GM18526 (cell line): ENCODE measurements around the gene DLG4.

Experiments used
- POLR2A ChIP-seq: IDR thresholded peaks from 3 replicates; pipeline ENCODE4 v1.6.1; 2011; ENCODE audit not compliant: insufficient read length; ENCODE audit errors: extremely low read depth

The DLG4 gene

DNA sequence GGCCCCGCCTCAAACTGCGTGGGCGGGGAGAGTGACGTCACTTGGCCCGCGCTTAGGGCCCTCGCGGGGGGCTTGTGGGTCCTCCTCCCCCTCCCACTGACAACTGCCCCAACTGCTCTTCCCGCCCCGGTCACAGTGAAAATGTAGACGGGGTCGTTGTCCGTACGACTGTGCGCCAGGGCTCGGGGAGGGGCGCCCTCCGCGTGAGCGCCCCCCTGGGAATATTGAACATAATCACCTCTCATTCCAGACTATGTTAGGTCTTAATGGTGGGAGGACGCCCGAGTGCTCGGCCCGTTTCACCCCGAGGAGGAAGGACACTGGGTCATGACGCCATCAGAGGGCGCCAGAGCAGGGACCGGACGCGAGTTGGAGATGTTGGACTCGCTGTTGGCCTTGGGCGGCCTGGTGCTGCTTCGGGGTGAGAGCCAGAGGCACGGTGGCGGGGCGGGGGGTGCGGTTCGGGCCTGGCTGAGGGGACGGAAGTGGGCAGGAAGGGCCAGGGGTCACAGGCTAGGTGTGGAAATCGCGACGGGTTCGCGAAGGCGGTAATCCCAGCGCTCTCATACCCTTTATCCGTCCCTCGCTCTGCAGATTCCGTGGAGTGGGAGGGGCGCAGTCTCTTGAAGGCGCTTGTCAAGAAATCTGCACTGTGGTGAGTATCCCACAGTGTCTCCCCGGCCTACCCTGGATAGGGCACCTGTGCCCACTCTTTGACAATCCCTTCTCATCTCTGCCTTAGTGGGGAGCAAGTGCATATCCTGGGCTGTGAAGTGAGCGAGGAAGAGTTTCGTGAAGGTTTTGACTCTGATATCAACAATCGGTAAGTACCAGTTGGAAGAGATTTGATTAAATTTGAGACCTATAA, 32.8 kb upstream of the DLG4 start, which contains the start of gene ELP5:
TSS of gene ELP5 (plus strand) at position 40 of the 868 bp plus-strand sequence. CDS start at position 376, 336 bp downstream.
- TF ChIP-seq POLR2A = peak; percentile 87

DNA sequence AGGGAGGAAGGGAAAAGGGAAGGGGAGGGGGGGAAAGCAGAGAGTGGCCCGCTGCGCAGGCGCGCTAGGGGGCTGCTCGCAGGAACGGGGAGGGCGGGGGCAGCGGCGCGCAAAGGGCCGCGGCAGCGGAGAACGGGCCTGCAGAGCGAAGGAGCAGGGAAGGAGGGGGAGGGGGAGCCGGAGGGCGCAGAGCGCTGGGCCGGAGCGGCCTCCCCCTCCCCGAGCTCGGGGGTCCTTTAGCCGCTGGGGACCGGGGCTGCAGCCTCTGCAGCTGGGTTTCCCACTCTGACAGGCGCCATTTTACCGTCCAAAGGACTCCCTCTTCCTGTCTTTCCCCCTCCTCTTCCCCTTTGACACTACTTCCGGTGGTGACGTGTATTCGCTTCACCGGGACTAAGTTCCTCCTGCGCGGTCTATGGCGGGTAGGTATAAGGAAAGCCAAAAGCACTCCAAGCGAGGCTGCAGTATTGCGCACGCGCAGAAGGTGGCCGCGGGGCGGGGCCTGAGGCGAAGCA, 32.1 kb upstream of the DLG4 start, which contains the start of gene CTDNEP1:
TSS of gene CTDNEP1 (minus strand) at position 74 of the 515 bp plus-strand sequence. CDS start 438 bp downstream, outside the sequence.
- peak; percentile 48 for TF ChIP-seq POLR2A

DNA sequence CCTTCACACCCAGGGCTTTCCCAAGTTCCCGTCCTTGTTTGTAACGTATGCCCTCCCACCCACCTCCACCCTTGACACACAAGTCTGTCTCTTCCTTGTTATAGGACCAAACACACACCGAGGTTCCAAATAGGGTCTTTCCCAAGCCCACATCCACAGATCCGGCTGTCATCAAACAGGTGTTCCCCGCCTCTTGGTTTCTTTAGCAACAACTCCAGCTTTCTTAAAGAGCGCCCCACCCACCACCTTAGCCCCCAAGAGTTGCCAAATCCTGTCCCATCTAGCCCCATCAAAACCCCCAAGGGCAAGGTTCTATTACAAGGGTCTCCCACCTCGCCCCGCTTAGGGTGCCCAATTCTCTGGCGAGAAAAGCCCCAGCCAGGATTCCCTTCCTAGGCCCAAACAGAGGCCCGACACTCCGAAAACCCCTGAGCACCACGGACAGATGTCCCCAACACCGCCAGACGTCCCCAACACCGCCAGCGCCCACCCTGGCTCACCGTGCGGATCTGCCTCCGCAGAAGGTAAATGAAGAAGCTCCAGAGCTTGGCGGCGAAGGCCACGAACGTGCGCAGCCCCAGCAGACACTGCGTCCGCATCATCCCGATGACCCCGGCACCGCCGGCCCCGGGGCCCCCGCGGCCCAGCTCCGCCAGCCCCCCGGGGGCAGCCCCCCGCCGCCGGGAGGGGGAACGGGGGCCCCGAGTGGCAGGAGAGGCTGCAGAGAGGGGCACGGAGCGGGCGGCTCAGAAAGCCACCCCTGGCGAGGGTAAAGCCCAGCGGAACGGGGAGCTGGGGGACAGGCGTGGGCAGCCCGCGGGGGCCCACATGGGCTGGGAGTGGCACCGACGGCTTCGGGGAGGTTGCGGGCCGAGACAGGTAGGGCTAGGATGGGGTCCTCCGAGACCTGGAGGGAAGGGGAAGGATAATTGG, 31.3 kb upstream of the DLG4 start:
- TF ChIP-seq POLR2A = no peak

DNA sequence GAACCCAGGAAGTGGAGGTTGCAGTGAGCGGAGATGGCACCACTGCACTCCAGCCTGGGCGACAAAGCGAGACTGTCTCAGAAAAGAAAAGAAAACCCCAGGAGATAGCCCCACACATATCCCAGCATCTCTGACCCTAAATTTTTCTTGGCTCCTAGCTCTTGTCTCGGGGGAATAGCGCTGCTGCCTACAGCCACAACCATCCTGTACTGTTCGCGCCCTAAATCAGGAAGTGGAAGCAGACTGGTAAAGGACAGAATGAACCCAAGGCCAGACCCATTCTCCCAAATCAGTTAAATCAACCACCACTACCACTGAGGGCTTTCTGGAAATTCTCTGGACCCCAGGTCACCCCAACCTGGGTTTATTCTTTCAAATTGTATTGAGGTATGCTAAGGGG, 30.2 kb upstream of the DLG4 start:
- TF ChIP-seq POLR2A = no peak

DNA sequence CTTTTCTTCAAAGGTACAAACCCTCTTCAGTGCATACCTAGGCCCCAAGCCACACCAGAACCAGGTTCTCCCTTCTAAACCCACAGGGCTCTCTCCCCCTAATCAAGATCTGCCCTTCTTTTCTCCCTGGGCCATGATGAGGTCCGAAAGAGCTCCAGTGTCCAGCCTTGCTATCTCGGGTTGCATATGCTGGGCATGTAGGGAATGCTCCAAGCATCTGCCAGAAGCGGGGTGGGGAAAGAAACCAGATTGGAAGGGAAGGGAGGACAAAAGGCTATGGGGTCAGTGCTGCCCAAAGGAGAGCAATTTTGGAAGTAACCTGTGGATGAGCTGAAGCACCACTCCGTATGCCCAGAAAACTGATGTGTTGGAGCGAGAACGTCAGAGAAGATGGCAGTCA, 29.6 kb upstream of the DLG4 start:
- TF ChIP-seq POLR2A = no peak

DNA sequence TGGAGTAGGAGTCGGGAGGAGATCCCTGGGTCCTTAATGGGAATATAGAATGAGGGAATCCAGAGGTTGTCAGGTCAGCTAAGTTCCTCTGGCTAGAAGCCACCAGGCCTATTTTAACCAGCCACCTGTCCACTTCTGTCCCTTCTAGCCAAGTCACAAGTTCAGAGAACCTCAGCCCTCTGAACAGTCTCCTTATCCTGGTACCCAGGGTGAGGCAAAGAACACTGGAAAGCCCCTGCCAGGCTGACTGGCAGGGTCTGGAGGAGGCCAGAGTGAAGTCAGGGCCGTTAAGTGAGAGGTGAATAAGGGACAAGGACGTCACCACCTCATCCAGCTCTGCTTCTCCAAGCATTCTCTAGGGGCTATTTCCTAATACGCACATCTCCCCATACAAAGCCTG, 29.2 kb upstream of the DLG4 start:
- no peak for TF ChIP-seq POLR2A

DNA sequence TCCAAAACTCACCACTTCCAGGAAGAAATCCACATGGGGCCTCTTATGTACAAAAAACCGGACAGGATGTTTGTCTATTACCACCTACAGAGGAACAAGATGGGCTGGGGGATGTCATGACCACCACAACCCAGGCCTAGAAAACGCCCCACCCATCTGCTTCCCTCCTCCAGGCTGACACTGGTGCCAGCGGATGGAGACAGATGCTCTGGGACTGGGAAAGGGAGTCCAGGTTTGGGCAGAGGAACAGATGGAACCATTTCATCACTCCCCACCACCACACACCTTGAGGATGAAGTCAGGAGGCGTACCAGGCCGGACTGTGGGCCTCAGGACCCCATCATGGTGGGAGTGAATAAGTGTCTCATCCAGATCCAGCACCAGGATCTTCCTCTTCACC, 27.1 kb upstream of the DLG4 start:
- no peak for TF ChIP-seq POLR2A

DNA sequence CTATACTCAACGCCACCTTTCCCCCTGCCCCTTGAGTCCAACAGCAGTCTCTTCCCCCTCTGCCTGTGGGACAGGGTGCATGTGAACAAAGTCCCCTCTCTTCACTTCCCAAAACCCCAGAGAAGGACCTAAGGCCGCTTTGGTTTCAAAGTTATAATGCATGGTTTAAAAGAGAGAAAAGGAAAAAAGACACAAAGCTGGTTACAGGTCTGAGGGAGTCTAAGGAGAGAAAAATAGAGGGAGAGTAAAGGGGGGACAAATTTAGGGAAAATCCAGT, 23.8 kb upstream of the DLG4 start:
- no peak for TF ChIP-seq POLR2A

DNA sequence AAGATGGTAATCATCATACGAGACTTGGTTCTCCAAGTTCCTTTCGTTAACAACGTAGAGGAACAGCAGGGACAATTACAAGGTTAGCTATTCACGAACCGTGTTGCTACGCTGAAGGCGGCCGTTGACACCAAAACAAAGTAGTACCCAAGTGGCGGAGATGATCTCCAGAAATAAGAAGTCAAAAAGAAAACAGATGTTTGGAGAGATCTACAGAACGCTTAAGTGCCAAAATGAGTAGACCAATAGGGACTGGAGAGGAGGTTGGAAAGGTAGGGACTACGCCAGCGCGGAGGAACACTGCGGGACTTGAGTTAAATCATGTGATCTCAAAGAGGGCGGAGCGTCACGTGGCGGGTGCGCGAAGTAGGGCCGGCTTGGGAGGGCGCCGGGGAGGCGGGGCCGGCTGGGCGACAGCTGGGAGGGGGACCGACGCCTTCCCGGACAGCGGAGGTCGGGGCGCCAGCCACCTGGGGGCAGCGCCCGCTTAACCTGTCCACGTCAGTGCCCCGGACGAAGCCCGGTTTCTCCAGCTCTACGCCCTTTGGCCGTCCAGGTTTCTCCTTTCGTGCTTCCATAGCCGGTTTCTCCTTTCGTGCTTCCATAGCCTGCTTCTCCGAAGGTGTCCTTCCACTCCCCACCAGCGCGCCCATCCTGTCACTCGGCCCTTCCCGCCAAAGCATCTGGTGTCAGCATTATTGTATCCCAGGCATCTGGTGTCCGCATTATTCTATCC, 23.2 kb upstream of the DLG4 start:
- peak; percentile 45 for TF ChIP-seq POLR2A

DNA sequence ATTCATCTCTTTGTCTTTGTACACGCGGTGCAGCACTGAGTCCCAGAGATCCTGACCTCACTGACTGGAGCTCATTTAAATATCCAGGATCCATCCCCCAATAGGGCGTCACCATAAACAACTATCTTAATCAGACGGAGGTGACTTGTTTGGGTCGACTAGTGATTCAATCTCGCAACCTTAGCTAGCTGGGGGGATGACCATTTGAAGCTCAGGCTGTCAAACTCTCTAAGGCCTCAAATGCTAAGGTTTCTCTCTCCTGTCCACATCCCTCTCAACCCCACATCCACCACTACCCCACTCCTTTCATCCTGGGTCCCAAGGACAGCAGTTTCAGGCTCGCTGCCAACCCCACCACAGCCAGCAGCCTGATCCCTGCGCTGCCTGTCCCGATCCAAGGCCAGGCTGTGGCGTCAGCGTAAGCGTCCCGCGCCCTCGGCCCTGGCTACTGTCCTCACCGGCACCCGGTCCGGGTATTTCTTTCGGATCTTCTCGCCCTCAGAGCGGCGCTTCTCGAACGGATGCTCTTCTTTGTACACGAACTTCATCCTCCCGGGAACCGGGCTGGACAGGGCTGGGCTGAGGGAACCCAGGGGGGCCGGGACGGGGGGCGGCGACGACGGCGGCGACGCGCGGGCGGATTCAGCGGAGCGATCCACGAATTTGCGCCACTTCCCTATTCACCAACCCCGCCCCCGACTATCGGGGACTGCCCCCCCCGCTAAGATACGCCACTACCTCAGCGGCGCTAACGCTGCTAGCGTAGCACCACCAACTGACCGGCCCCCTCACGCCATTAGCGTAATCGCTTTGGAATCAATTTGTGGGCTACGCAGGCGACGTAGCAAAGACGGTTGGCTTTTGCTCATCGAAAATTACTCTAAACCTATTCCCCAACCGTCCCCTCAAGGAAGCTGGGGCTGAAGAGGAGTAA, 22.4 kb upstream of the DLG4 start, which contains the start of gene GABARAP:
TSS of gene GABARAP (minus strand) at position 667 of the 934 bp plus-strand sequence. CDS start at position 548, 119 bp downstream.
- TF ChIP-seq POLR2A = peak; percentile 56

DNA sequence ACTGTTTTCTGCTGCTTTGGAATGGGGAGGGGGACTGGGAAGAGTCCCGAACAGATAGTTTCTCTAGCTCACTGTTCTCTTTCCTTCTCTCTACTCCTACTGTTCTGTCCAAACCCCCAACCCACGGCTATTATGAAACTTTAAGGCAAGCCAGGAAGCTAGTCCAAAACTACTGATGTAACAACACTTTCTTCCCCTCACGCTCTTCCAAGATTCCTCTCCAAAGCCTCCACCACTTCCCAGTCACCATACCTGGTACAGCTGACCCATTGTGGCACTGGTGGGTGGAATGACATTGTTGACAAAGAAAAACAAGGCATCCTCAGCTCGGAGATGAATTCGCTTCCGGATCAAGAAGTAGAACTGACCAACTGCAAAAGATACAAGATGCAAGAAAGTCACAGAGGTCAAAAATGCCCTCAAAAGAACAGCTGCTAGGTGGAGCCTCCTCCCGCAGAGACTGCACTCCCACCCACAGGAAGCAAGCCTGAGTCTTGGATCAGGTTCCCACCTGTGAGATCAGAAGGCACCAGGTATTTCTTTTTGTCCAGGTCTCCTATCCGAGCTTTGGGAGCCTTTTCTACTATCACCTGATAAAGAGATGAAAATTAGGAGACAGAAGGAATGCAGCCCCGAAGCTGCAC, 21.6 kb upstream of the DLG4 start:
- no peak for TF ChIP-seq POLR2A

DNA sequence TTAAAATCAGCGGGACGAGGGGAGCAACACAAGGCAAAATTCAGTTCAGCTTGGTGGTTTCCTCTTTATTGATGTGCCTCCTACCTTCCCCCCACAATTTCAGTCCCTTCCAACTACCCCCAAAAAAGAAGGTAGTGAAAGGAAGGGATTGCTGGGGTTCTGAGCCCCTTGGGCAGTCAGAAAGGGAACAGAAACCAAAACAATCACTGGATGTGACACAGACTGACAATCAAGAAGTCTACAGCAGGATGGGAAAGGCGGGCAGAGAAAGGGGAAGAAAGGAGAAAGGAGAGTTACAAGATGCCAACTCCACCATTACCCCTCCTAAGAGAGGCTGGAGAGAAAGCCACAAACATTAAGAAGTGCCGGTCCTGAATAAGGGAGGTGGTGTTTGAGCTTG, 20.7 kb upstream of the DLG4 start:
- no peak for TF ChIP-seq POLR2A
